ENCODE results near the gene ZFP92.

ZFP92 gene, protein sequence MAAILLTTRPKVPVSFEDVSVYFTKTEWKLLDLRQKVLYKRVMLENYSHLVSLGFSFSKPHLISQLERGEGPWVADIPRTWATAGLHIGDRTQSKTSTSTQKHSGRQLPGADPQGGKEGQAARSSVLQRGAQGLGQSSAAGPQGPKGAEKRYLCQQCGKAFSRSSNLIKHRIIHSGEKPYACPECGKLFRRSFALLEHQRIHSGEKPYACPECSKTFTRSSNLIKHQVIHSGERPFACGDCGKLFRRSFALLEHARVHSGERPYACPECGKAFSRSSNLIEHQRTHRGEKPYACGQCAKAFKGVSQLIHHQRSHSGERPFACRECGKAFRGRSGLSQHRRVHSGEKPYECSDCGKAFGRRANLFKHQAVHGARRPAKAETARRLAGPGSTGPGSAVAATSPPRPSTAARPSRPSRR

DNA sequence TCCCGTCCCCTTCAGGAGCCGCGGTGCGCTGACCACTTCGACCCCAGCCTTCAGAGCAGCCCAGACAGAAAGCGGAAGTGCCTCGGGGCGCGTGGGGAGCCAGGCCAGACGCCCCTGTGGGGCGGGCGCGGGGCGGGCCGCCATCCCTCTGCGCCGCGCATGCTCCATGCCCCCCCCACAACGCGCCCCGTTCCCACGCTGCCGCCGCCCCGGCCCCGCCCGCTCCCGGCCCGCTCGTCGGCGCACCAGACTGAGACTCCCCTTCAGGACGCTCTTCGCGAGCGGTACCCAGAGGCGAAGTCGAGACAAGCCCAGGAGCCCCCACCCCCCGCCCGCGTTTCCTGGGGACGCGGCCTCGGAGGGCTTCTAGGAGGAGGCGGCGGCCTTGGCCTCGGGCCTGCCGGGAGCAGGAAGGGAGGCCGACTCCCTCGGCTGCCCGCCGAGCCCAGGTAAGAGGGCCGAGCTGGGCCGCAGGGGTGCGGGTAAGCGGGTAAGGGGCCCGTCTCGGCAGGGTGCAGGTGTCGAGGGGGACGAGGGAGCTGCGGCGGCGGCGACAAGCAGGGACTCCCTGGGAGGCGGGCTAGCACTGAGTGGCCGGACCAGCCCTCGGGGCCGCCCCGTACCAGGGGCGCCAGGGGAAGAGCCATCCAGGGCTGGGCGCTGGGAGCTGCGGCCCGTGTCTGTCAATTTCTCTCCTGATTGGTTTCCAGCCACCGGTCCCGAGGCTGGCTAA is at the start of gene ZFP92:
ZFP92 (plus strand) TSS at position 218 of the 733 bp plus-strand sequence. CDS start 6,851 bp downstream, outside the sequence.
- peak in 9 of 56 donors; percentile 1 to 36 (median 8) for DNase-seq

DNA sequence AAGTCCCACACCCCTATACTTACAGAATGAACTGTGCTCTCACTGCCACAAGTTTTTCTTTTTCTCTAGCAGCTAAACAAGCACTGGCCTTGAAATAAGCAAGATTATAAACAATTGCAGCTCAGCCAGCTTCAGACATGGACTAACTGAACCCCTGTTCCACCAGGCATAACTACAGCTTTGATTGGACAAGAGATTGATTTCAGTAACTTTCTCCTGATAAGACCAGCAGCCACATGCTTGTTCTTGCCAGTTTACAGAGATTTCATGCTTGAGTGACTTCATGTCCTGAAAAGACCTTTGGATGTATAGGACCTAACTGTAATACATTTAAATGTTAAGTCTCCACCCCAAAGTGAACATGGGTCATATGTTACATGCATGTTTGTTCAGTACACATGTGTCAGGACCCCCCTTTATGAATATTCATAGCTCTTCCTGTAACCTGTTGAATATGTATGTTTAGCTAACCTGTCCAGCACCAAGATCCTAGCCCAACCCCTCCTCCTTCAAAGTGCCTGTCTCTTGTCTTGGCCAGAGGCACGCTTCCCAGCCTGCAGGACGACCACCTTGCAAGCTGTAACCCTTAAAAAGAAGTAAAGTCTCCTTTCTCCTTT is 49.4 kb upstream of the ZFP92 start:
- no peak for DNase-seq

- no peak for DNase-seq
These were observed 45.6 kb upstream of the ZFP92 start for GRCh38 chrX:153365670-153366069.

- DNase-seq: no peak
These were observed 45.2 kb upstream of the ZFP92 start for GRCh38 chrX:153366119-153366518.

DNA sequence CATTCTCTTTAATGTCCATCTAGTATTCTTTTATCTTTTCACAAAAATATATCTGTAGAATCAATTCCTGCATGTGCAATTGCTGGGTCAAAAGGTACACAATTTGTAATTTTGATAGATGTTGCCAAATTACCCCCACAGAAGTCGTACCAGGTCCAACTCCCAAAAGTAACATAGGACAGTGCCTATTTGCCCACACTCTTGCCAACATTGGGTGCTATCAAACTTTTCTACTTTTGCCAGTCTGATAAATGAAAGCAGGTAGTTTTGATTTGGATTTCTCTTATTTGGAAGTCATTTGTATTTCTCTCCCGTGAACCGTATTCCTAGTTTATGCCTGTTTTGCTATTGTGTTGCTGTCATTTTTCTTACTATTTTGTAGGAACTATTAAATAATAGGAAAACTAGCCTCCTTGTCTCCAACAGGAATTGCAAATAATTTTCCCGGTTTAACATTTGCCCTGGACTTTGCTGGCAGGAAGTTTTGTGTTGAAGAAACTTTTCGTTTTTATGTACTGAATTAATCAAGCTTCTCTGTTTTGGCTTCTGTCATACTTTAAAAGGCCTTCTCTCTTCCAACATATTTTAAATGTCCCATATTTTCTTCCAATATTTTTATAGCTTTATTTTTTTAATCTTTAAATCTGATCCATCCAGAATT is 44.3 kb upstream of the ZFP92 start:
- DNase-seq: no peak

- DNase-seq: no peak
These were observed 40.8 kb upstream of the ZFP92 start for GRCh38 chrX:153370293-153371055.

DNA sequence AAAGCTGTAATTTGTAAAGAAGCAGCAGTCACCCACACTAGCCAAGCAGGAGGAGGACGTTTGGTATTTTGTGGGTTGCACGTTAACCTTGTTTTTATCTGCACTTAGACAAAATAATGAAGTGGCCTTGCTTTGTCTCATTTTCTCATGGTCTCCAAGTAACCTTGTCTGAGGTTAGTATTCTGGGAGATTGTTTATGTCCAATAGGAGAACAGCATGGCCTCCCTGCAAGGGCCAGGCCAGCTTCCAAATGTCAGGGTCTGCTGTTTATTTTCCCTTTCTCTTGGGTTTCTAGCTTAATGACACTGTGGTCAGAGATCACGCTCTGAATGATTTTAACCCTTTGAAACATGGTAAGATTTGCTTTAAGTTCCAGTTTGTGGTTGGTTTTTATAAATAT is 40.0 kb upstream of the ZFP92 start:
- no peak for DNase-seq

- no peak for DNase-seq
These were observed 38.3 kb upstream of the ZFP92 start for GRCh38 chrX:153372949-153373348.

DNA sequence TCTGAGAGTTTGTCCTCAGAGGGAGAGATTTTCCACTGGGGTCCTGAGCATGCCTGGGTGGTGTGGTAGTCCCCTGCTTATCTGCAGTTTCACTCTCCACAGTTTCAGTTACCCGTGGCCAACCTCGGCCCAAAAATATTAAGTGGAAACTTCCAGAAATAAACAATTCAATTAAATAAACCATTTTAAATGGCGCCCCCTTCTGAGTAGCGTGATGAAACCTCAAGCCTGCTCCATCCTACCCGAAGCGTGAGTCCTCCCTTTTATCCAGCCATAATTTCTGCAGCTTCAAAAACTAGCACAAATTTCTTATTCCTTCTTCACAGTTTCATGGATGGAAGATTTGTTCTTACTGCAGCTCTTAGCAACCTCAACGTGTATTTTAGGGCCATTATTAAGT is 36.8 kb upstream of the ZFP92 start:
- DNase-seq: no peak

- DNase-seq: no peak
These were observed 35.7 kb upstream of the ZFP92 start for GRCh38 chrX:153375571-153375970.

DNA sequence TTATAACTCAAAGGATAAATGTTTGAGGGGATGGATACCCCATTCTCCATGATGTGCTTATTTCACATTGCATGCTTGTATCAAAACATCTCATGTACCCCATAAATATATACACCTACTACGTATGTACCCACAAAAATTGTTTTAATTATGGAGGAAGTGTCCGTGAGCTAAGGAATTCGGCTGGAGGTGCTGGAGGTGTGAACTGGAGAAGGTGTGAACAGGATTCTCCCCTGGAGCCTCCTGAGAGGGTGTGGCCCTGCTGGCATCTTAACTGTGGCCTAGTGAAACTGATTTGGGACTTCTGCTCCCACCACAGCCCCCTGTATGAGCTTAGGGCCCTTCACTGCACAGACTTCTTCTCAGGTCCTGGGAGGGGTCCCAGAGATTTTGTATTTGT is 33.5 kb upstream of the ZFP92 start:
- DNase-seq: no peak

DNA sequence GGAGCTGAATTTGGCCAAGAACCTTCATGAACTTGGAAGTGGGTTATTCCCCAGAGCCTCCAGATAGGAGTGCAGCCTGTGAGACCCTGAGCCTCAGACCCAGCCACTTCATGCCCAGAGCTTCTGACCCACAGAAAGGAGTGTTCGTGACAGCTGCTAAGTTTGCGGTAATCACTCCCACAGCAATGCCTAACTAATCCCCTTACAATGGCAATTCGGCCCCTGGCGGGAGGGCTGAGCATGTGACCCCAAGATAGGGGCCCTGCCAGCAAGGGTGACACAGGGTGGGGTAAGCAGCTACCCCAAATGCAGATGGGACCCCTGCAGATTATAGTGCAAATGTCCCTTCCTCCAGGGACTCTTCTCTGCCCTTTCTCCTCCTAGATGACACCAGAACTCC is 32.7 kb upstream of the ZFP92 start:
- DNase-seq: no peak

DNA sequence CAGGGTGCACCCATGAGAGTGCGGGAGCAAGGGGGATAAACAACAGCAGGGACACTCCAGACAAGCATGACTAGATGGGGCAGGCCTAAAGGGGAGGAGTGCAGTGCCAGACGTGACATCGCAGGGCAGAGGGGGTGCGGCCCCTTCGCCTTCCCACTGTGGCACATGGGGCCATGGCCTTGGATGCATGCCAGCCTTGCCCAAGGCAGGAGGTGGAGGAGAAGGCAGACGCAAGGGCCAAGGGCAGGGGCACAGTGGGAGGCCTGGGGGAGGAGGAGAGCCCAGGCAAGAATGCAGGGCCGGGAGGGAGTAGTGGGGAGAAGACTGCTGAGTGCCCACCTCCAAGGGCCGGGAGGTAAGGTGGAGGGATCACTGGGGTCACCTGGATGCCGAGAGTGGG is 31.8 kb upstream of the ZFP92 start:
- DNase-seq: no peak

GRCh38 chrX:153379971-153380581 is 31.2 kb upstream of the ZFP92 start:
- DNase-seq: no peak

GRCh38 chrX:153380691-153381090 is 30.6 kb upstream of the ZFP92 start:
- DNase-seq: no peak

DNA sequence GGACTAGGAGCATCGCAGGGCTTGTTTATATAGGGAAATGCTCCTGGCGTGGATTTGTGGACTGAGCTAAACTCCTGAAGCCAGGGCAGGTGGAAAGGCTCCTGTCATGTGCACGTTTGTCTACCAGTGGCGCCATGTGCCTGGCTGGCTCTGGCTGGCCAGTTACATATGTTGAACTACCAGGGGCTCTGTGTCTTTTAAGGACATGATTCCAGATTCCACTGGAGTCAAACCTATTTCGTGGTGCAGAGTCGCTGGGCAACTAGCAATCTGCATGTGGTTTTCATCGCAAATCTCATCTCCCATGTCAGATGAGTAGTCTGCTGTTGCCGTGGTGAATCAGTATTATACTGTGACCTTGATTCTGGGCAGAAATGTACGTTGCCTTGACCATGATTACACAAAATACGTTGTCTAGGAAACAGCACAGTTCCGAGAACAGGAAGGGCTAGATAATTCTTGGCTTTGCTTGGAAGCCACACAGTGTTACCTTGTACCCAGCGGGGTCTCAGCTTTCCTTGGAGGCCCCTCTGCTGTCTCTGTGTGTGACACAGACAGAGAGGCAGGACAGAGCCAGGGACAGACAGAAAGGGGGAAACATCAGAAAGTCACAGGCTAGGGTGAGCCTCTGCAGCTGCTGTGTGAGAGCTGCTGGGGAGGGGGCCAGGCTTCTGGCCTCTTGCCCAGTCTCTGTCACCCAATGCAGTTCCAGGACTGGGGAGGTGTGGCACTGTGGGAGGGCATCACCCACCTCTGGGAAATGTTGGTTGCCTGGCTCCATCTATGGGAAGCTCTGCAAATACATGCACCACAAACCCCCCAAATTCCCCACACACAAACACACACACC is 29.4 kb upstream of the ZFP92 start:
- DNase-seq: peak in 33 of 56 donors; percentile 1 to 48 (median 15)

DNA sequence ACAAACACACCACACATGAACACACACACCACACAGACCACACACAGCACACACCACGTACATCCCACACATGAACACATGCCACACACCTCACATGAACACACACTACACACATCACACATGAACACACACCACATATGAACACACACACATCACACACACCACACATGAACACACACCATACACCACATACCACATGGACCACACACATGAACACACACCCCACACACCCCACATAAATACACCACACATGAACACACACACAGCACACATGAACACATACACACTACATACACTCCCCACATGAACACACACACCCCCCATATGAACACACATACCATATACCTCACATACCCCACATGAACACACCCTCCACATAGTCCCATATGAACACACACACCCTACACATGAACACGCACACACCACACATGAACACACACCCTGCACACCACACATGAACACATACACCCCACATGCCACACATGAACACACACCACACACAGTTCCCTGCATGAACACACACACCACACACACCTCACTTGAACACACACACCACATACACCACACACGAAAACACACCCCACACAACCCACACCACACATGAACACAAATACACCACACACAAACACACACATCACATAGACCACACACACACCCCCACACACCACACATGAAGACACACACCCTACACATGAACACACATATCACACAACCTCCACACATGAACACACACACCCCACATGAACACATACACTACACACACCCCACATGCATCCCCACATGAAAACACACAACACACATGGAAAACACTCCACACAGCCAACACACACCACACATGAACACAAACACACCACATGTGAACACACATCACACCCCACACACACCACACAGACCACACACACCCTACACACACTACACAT is 28.4 kb upstream of the ZFP92 start:
- DNase-seq: no peak

DNA sequence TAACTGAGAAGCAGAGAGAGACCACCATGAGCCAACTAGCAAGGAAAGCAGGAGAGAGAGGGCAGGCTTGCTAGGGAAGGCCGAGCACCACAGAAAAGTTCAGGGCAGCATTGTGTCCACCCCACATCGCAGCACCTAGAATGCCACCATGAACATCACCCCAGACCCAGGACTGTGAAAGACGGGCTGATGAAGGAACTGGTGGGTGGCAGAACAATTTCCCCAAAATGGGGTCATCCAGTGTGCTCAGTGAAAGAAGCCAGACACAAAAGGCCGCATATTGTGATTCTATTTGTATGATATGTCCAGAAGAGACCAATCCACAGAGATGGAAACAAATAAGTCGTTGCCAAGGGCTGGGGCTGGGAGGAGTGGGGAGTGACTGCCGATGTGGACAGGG is 26.9 kb upstream of the ZFP92 start:
- DNase-seq: no peak

Measured in amygdala (tissue), 56 donors.